GM12878 (cell line): ENCODE results near the gene MCCD1. TPM values are rescaled to one million over a fixed set of nuclear protein-coding genes. Genes with fewer than 3 reads are reported as not detected.

Experiments used
- BMI1 ChIP-seq: fragments of 450-650 bp; IDR thresholded peaks from 2 replicates; pipeline ENCODE4 v1.6.1; 2016; ENCODE audit warnings: mild to moderate bottlenecking, moderate library complexity, borderline replicate concordance
- CBFB ChIP-seq: IDR thresholded peaks from 2 replicates; pipeline ENCODE4 v1.6.1; 2016; ENCODE audit warnings: antibody characterized with exemption, low read depth
- CEBPB ChIP-seq, 2 experiments: fragments of 150-350 bp in 1 of 2; IDR thresholded peaks; 2 replicates each; pipeline ENCODE4 v1.6.1; 2012 to 2014; ENCODE audit warnings: low read depth in 2 of 2, low read length in 2 of 2, borderline replicate concordance in 1 of 2, inconsistent platforms in 1 of 2
- CHD1 ChIP-seq: IDR thresholded peaks from 2 replicates; pipeline ENCODE4 v1.6.1; 2012; ENCODE audit warnings: low read depth, low read length, improper control_type of control experiment
- DPF2 ChIP-seq: fragments of 450-650 bp; IDR thresholded peaks from 2 replicates; pipeline ENCODE4 v1.6.1; 2017; ENCODE audit warnings: mild to moderate bottlenecking
- EGR1 ChIP-seq, 2 experiments: IDR thresholded peaks; 1 replicate in 1 of 2; 2 replicates in 1 of 2; pipeline ENCODE4 v1.6.1; 2011 to 2012; ENCODE audit warnings: low read depth in 2 of 2, low read length in 2 of 2, borderline replicate concordance in 1 of 2, mild to moderate bottlenecking in 1 of 2, moderate library complexity in 1 of 2
- IKZF2 ChIP-seq, 2 experiments: fragments of 450-650 bp; IDR thresholded peaks; 2 replicates each; pipeline ENCODE4 v1.6.1; 2017; ENCODE audit warnings: mild to moderate bottlenecking in 2 of 2, moderate library complexity in 2 of 2
- MEF2A ChIP-seq: IDR thresholded peaks from 2 replicates; pipeline ENCODE4 v1.6.1; 2011; ENCODE audit warnings: low read depth, mild to moderate bottlenecking, low read length, moderate library complexity; ENCODE audit not compliant: insufficient read depth
- MTA3 ChIP-seq: IDR thresholded peaks from 2 replicates; pipeline ENCODE4 v1.6.1; 2012; ENCODE audit warnings: low read length, inconsistent platforms, borderline replicate concordance
- NR2C1 ChIP-seq: fragments of 450-650 bp; IDR thresholded peaks from 2 replicates; pipeline ENCODE4 v1.6.1; 2017; ENCODE audit warnings: antibody characterized with exemption, mild to moderate bottlenecking, moderate library complexity
- POU2F2 ChIP-seq: IDR thresholded peaks from 3 replicates; pipeline ENCODE4 v1.6.1; 2011; ENCODE audit warnings: low read depth, mild to moderate bottlenecking, low read length, borderline replicate concordance
- SREBF1 ChIP-seq: IDR thresholded peaks from 2 replicates; pipeline ENCODE4 v1.6.1; 2012; ENCODE audit warnings: mild to moderate bottlenecking, low read length
- ZNF24 ChIP-seq: fragments of 450-650 bp; IDR thresholded peaks from 2 replicates; pipeline ENCODE4 v1.6.1; 2017; ENCODE audit warnings: antibody characterized with exemption, mild to moderate bottlenecking
- polyA plus RNA-seq, 11 experiments: library from polyadenylated mRNA; depleted of rRNA in 4 of 11; unstranded in 6 of 11; stranded (reverse) in 5 of 11; fragments of >200 nt; fragmentation: Nextera tagmentation in 4 of 11; fragmentation: Illumina TruSeq in 1 of 11; extraction: Ambion mirVana in 4 of 11; extraction: Trizol in 1 of 11; gene quantifications; 1 replicate in 1 of 11; 2 replicates in 10 of 11; pipeline versions ENCODE4 v1.2.1 to v1.2.3, GENCODE V29; 2011 to 2016; ENCODE audit warnings: inconsistent platforms in 2 of 11, missing spikeins in 2 of 11, low read depth in 1 of 11
- total RNA-seq, 4 experiments: library from RNA; depleted of rRNA in 3 of 4; stranded (reverse); fragments of >200 nt in 3 of 4; fragmentation: Illumina TruSeq in 1 of 4; extraction: Trizol in 1 of 4; gene quantifications; 2 replicates each; pipeline versions ENCODE4 v1.2.1 to v1.2.3, GENCODE V29; 2013 to 2021
- TF ChIP-seq, protein P1 (sequence below): fragments of 450-650 bp; formaldehyde crosslinking; IDR thresholded peaks from 2 replicates; pipeline ENCODE4 v1.4.0; 2020; ENCODE audit warnings: mild to moderate bottlenecking, moderate library complexity
- TF ChIP-seq, protein P2 (sequence below): fragments of 450-650 bp; conservative IDR thresholded peaks from 2 replicates; pipeline ENCODE4 v1.6.1; 2017; ENCODE audit warnings: mild to moderate bottlenecking, moderate library complexity
- TF ChIP-seq, protein P3 (sequence below), 3 experiments: IDR thresholded peaks in 2 of 3; conservative IDR thresholded peaks in 1 of 3; 2 replicates each; pipeline ENCODE4 v1.5.1; 2011; ENCODE audit warnings: low read depth in 3 of 3, low read length in 3 of 3, mild to moderate bottlenecking in 3 of 3, control low read depth in 2 of 3, moderate library complexity in 2 of 3, inconsistent platforms in 1 of 3, mixed read lengths in 1 of 3; ENCODE audit not compliant: control insufficient read depth in 2 of 3, insufficient read depth in 1 of 3; ENCODE audit errors: extremely low read depth in 1 of 3
- TF ChIP-seq, protein P4 (sequence below): IDR thresholded peaks from 2 replicates; pipeline ENCODE4 v1.6.1; 2012; ENCODE audit warnings: mild to moderate bottlenecking, low read depth, low read length

MCCD1 gene
- total and polyA plus RNA-seq, 10 of the 15 experiments (the other 5 are each of a cell fraction or from before 2014, with no cell fraction given) = not detected

DNA sequence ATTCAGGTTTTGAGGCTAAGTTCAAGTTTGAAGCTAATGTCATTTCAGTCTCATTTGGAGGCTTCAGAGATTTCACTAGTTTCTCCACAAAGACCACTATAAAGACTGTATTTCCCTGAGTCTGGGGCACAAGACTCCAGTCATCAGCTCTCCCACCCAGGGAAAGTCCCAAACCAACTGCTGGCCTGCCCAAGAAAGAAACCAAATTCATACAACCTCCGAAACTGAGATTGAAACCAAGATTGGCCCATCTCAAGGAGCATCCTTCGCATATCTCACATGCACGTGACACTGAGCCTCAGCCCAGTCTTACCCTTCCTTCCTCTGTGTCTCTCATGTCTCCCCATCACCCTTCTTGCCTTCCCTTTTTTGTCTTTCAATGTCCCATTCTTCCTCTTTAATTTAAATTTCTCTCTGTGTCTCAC lies 39.8 kb downstream of the MCCD1 start (continued):
- TF ChIP-seq MEF2A (peak; percentile 61; the same call in 1 of the 2 replicates), EGR1 (IDR thresholded peaks at IDR 0.05; ENCODE audit: borderline replicate concordance in 1 of 2, low read depth in 2 of 2, low read length in 2 of 2) (no peak), SREBF1 (no peak), IKZF2 (IDR thresholded peaks at IDR 0.05) (peak; percentile 97), CEBPB (IDR thresholded peaks at IDR 0.05; ENCODE audit: borderline replicate concordance in 1 of 2, low read depth in 2 of 2, low read length in 2 of 2) (no peak), DPF2 (peak; percentile 85), MTA3 (no peak), POU2F2 (peak; percentile 75; the same call in 2 of the 3 replicates), ZNF24 (no peak), NR2C1 (no peak), CHD1 (no peak), CBFB (peak; percentile 65; the same call in 1 of the 2 replicates), BMI1 (no peak)
- TF ChIP-seq, protein P1, sequence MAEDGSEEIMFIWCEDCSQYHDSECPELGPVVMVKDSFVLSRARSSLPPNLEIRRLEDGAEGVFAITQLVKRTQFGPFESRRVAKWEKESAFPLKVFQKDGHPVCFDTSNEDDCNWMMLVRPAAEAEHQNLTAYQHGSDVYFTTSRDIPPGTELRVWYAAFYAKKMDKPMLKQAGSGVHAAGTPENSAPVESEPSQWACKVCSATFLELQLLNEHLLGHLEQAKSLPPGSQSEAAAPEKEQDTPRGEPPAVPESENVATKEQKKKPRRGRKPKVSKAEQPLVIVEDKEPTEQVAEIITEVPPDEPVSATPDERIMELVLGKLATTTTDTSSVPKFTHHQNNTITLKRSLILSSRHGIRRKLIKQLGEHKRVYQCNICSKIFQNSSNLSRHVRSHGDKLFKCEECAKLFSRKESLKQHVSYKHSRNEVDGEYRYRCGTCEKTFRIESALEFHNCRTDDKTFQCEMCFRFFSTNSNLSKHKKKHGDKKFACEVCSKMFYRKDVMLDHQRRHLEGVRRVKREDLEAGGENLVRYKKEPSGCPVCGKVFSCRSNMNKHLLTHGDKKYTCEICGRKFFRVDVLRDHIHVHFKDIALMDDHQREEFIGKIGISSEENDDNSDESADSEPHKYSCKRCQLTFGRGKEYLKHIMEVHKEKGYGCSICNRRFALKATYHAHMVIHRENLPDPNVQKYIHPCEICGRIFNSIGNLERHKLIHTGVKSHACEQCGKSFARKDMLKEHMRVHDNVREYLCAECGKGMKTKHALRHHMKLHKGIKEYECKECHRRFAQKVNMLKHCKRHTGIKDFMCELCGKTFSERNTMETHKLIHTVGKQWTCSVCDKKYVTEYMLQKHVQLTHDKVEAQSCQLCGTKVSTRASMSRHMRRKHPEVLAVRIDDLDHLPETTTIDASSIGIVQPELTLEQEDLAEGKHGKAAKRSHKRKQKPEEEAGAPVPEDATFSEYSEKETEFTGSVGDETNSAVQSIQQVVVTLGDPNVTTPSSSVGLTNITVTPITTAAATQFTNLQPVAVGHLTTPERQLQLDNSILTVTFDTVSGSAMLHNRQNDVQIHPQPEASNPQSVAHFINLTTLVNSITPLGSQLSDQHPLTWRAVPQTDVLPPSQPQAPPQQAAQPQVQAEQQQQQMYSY (CRISPR knock-in tag) = no peak
- TF ChIP-seq, protein P2, sequence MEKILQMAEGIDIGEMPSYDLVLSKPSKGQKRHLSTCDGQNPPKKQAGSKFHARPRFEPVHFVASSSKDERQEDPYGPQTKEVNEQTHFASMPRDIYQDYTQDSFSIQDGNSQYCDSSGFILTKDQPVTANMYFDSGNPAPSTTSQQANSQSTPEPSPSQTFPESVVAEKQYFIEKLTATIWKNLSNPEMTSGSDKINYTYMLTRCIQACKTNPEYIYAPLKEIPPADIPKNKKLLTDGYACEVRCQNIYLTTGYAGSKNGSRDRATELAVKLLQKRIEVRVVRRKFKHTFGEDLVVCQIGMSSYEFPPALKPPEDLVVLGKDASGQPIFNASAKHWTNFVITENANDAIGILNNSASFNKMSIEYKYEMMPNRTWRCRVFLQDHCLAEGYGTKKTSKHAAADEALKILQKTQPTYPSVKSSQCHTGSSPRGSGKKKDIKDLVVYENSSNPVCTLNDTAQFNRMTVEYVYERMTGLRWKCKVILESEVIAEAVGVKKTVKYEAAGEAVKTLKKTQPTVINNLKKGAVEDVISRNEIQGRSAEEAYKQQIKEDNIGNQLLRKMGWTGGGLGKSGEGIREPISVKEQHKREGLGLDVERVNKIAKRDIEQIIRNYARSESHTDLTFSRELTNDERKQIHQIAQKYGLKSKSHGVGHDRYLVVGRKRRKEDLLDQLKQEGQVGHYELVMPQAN = no peak
- TF ChIP-seq, protein P3, sequence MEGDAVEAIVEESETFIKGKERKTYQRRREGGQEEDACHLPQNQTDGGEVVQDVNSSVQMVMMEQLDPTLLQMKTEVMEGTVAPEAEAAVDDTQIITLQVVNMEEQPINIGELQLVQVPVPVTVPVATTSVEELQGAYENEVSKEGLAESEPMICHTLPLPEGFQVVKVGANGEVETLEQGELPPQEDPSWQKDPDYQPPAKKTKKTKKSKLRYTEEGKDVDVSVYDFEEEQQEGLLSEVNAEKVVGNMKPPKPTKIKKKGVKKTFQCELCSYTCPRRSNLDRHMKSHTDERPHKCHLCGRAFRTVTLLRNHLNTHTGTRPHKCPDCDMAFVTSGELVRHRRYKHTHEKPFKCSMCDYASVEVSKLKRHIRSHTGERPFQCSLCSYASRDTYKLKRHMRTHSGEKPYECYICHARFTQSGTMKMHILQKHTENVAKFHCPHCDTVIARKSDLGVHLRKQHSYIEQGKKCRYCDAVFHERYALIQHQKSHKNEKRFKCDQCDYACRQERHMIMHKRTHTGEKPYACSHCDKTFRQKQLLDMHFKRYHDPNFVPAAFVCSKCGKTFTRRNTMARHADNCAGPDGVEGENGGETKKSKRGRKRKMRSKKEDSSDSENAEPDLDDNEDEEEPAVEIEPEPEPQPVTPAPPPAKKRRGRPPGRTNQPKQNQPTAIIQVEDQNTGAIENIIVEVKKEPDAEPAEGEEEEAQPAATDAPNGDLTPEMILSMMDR (IDR thresholded peaks at IDR 0.05 in 2 of 3, conservative IDR thresholded peaks at IDR 0.05 in 1 of 3; ENCODE audit: control insufficient read depth in 2 of 3, extremely low read depth in 1 of 3, insufficient read depth in 1 of 3, low read depth in 3 of 3, low read length in 3 of 3) = no peak
- TF ChIP-seq, protein P4, sequence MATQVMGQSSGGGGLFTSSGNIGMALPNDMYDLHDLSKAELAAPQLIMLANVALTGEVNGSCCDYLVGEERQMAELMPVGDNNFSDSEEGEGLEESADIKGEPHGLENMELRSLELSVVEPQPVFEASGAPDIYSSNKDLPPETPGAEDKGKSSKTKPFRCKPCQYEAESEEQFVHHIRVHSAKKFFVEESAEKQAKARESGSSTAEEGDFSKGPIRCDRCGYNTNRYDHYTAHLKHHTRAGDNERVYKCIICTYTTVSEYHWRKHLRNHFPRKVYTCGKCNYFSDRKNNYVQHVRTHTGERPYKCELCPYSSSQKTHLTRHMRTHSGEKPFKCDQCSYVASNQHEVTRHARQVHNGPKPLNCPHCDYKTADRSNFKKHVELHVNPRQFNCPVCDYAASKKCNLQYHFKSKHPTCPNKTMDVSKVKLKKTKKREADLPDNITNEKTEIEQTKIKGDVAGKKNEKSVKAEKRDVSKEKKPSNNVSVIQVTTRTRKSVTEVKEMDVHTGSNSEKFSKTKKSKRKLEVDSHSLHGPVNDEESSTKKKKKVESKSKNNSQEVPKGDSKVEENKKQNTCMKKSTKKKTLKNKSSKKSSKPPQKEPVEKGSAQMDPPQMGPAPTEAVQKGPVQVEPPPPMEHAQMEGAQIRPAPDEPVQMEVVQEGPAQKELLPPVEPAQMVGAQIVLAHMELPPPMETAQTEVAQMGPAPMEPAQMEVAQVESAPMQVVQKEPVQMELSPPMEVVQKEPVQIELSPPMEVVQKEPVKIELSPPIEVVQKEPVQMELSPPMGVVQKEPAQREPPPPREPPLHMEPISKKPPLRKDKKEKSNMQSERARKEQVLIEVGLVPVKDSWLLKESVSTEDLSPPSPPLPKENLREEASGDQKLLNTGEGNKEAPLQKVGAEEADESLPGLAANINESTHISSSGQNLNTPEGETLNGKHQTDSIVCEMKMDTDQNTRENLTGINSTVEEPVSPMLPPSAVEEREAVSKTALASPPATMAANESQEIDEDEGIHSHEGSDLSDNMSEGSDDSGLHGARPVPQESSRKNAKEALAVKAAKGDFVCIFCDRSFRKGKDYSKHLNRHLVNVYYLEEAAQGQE = no peak
